Erythroblast (primary cell): ENCODE data around the gene KRTAP5-5.
A peak's percentile ranks its signal among the peaks of the same experiment; 100 is the strongest.

Experiments used
- DNase-seq, 2 experiments: peaks; one replicate each; lab custom pipeline; 2025; lab: John Stamatoyannopoulos, UW
- GATA1 ChIP-seq: IDR thresholded peaks from 2 replicates; pipeline ENCODE4 v1.6.1; 2011; ENCODE audit warnings: low read depth, mild to moderate bottlenecking, control low read depth, low read length, moderate library complexity
- POLR2A ChIP-seq: IDR thresholded peaks from 2 replicates; pipeline ENCODE4 v1.6.1; 2011; ENCODE audit warnings: mild to moderate bottlenecking, low read length

The KRTAP5-5 gene

DNA sequence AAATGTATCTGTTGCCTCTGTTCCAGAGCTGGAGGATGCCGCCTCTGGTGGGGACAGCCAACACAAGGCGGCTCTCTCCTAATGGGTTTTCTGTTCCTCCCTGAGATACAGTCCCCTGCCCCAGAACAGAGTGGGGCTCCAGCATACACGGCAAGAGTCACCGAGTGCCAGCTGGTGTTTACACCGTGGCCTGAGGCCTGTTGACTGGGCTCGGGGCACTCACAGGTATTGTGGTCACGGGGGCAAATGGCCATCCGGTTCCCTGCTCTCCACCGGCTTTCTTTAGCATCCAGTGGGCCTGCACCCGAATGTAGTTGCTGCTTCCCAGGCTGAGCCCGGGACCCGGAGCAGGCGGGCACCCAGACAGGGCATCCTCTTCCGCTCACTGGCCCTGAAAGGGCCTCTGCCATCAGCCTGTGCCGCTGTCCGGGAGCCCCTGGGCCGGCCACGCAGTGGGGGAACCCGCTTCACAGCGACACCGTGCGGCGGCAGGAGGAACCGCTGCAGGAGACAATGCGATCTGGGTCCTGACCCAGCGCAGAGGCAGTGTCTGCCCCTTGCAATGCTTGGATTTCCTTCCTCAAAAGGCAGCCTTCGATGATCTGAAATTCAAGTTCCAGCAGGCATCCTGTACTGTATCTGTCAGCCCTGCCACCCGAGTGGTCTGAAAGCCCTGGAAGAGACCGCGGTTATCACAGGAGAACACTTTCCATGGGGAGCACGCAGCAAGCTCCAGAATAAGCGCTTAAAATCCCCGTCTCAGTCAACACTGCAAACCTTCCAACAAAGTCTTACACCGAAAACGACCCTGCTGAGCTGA lies 859 bp upstream of the KRTAP5-5 start:
- peak; percentile 37 to 59 for DNase-seq
- TF ChIP-seq GATA1, result no peak
- TF ChIP-seq POLR2A, result no peak

DNA sequence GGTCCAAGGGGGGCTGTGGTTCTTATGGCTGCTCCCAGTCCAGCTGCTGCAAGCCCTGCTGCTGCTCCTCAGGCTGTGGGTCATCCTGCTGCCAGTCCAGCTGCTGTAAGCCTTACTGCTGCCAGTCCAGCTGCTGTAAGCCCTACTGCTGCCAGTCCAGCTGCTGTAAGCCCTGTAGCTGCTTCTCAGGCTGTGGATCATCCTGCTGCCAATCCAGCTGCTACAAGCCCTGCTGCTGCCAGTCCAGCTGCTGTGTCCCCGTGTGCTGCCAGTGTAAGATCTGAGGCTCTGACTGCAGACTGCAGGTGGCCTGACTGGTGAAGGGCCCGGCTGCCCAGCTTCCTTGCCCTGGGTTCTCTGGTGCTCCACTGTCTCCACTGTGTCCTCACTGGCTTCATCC lies 696 bp downstream of the KRTAP5-5 start:
- TF ChIP-seq POLR2A, result no peak
- no peak for TF ChIP-seq GATA1
- no peak for DNase-seq

DNA sequence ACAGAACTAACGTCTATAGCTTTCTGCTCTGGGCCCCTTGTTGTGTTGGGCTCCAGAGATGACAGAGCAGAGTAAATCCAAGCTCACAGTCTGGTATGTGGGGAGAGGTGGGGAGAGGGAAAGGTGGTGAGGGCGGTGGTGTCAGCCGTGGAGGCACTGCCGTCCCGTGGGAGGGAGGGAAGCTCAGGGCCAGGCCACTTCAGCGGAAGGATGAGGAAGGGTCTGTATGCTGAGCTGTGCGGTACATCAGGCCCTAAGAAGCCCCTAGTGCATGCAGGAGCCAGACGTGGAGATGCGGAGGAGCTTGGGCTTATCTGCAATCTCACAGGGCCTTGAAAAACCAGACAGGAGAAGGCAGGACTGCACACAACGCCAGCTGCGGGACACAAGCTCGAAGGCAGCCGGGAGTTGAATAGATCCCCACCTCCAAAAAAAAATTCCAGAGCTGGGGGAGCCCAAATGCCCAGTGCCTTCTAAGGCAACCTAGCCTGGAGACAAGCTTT lies 1.5 kb downstream of the KRTAP5-5 start:
- no peak for DNase-seq
- TF ChIP-seq GATA1 (no peak), POLR2A (no peak)

DNA sequence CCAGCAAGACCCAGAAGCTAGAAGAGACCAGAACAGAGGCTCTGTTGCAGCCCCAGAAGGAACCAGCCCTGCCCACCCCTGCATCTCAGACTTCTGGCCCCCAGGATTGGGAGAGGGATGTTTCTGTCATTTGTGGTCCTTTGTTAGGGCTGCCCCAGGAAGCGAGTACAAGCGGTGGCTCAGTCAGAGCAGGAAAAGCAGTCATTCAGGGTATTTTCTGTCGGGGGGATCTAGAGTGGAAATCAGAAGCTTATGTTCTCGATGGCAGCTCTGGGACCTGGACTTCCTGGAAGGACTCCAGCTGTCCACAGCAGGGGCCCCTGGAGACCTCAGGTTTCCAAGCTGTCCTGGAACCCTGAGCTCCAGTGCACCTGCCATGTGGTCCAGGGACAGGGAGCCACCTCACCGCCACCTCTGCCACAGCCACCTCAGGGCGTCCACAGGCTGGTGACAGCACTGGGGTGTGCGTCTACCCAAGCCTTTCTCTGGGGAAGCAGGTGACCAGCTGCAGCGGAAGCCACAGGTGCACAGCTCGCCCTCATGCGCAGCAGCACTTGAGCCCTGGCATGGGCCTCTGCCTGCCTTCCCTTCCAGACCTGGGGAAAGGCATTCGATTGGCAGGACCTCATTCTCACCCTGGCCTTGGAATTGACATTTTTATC lies 2.6 kb downstream of the KRTAP5-5 start:
- no peak for DNase-seq
- no peak for TF ChIP-seq POLR2A
- TF ChIP-seq GATA1, result no peak

DNA sequence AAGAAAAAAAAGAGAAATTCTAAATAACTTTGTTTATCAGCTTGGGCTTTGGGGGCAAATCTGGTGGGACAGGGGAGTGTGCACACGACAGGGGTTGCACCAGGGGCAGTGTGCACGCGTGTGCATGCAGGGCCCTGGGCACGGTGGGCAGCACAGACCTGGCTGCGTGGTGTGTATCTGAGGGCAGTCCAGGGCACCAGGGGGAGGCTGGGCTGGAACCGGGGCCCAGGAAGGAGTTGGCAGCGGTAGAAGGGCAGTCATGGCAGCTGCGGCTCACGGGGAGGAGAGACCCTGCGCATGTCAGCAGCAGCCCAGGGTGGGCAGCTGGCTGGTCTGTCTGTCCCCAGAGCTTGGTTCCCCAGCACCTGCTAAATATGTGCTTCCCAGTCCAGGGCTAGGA lies 4.3 kb downstream of the KRTAP5-5 start:
- TF ChIP-seq POLR2A, result no peak
- no peak for TF ChIP-seq GATA1
- DNase-seq, result no peak

DNA sequence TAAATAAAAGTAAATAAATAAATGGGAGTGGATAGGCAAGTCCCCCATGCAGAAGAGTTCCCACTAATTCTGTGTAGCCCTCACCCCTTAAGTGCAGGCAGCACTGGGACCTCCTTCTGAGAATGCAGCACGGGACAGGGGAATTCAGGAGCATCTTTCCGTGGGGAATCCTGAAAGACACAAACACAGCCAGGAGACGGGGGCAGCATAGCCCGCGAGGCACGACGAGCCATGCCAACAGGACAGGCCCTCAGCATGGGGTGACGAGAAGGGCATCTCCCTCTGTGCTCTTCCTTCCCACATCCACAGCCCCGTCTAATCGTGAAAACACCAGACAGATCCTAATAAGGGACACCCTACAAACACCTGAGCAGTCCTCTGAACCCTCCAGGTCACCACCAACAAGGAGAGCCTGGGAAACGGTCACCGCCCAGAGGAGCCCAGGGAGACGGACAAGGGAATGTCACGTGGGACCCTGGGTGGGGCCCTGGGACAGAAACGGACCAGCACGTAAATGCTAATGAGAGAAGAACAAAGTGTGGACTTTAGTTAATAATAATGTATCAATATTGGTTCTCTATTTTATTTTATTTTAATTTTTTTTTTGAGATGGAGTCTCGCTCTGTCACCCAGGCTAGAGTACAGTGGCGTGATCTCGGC lies 6.8 kb downstream of the KRTAP5-5 start:
- DNase-seq, result no peak
- TF ChIP-seq POLR2A (no peak), GATA1 (no peak)

DNA sequence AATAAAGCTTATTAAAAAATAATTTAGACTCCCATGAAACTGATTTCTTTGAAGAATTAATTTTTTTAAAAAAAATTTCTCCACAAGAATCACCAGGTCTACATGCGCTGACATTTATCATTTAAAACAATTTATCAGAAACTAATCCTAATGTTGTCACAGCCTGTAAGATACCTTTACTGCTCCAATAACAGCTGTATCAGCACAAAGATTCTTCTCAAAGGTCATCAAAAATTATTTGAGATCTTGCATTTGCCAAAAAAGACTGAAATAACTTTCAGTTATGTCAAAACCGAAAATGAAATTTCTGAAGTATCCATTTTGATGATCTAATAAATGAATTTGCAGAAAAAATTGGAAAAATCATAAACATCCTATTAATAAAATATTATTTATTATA lies 8.1 kb downstream of the KRTAP5-5 start:
- TF ChIP-seq POLR2A, result no peak
- no peak for TF ChIP-seq GATA1
- DNase-seq, result no peak

DNA sequence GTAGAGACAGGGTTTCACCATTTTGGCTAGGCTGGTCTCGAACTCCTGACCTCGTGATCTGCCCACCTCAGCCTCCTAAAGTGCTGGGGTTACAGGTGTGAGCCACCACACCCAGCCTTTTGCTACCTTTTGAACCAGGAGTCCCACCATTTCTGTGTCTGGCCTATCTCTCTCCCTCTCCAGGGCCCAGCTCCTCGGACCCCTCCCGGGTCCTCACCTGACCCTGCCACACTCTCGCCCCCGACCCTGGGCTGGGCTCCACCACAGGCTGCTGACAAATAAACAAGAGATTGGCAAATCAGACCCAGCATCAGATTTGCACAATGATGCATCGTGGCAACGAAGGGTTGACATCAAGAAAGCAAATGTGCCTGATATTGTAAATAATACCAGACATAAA lies 8.8 kb downstream of the KRTAP5-5 start:
- TF ChIP-seq POLR2A (no peak), GATA1 (no peak)
- DNase-seq, result no peak

DNA sequence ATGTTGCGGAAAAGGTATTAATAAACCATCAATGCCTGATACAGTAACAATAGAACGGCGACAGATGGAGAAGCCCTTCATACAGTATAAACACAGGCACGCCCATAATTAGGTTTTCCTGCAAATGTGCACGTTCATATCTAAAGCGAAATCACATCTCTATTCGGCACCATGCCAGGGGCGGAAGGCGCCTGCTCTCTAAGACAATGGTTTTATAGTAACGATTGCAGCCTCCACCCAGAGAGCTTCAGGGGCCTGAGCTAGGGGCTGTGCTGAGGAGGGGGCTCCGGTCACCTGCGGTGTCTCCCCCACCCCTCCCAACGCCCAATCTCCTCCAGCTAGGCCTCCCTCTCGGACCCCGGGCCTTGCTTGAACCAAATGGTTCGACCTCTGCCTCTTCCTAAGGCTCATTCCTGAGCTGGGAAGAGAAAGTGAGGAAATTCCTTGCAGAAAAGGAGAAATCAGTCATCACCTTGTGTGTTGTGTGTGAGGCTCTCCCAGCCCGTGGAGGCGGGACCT lies 9.6 kb downstream of the KRTAP5-5 start:
- no peak for DNase-seq
- no peak for TF ChIP-seq GATA1
- no peak for TF ChIP-seq POLR2A

DNA sequence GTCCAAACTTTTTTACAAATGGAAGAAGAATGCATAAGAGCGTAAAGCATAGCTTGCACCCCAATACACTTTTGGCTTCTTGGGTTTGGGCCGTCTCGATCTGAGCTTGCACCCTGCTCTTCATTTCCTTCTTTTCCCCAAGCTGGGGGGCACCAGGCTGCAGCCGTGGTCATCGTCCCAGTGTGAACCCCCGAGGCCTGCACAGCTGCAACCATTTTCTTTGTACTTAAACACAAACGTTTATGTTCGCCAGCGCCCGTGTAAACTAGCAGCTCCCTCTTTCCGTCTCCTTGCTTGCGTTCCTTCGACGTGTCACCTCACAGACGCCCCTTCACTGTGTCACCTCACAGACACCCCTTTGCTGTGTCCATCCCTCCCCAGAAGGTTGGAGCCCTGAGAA lies 10.1 kb downstream of the KRTAP5-5 start:
- TF ChIP-seq POLR2A, result no peak

DNA sequence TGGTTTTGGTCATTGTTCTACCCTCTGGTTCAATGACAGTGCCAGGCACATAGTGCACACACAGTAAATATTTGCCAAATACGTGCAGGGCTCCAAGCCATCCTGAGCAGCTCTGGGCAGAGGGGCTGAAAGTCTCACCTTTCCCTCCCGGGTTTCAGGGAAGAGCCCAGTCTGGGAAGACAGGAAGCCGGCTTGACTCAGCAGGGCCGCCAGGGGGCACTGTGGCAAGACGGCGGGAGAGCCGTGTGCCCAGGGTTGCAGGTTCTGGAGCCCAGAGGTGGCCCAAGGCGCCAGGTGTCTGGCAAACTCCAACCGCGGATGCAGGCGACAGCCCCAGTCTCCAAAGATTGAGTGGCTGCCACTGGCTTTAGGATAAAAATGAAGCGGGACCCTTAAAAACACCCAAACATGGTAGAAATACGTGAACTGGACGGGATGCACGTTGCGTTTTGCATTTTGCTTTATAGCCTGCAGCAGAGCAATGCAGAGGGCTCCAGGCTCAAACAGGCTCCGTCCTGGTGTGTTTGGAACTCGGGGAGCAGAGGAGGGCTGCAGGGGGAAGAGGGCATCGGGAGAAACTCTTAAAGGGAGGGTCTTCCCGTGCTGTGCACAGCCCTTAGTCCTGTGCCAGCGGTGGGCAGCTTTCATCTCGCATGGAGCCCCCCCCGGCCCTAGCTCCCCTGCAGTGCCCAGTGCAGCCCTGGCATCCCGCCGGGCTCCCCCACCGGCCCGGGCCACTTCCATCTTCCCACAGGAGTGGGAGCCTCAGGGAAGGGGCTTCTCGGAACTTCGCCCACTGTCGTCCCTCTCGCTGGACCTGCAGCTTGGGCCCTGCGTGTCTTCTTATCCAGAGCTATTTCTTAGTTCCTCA lies 10.7 kb downstream of the KRTAP5-5 start:
- no peak for TF ChIP-seq GATA1
- TF ChIP-seq POLR2A, result no peak
- peak in 1 of 2 experiments; percentile 53 for DNase-seq

More for the DNA sequence above, 10.1 kb downstream of the KRTAP5-5 start:
- no peak for DNase-seq

DNA sequence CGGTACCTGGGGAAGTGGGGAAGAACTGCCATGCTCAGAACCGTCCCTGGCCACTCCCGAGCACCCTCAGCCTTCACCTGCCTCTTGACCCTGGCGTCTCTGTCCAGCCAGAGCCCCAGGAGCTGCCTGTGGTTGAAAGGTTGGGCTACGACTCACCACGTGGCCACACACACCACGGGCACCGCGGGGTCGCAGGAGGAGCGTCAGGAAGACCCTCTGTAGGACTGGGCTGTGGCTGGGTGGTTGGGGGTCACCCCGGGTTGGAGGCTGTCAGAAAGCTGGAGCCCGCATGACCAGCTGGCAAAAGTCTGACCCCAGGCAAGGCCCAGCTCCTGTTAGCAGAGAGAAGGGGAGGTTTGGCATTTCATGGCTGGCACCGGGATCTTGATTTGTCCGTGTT lies 11.5 kb downstream of the KRTAP5-5 start:
- TF ChIP-seq GATA1 (no peak), POLR2A (no peak)
- DNase-seq, result no peak

DNA sequence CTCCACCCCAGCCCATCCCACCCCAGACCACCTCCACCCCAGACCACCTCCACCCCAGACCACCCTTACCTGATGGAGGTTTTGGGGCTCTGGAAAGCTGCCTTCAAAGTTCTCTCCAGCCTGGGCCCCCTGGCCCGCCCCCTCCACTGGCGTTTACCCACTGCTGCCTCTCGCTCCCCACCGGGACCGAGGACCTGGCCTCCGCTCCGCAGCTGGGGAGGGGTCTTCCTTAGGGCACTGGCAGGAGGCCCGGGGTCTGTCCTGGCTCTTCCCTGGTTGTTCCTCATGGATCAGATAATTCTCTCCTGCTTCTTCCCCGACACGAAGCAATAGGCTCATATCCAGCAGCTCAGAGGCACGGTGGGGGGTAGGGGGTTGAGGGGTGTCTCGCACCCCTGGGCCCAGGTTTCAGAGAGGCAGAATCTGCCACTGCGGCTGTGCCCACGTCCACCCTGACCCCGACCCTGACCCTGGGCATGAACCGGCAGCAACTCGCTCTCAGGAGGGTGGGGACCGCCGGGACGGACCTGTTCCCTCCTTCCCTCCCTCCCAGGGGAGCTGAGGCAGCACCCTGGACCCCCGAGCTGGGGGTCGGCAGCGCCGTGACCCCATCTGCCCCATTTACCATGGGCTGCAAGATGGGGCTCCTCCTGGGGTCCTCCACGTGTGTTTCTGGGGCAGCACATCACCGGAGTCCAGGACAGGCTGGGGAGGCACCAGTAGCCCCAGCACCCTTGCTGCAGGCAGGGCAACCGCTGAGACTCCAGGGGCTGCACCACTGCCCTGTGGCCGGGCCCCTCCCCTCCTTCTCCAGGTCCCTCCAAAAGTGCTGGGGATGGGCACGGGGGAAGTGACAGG lies 12.9 kb downstream of the KRTAP5-5 start:
- no peak for DNase-seq
- TF ChIP-seq POLR2A (no peak), GATA1 (no peak)
